PC-3 (cell line): ENCODE data around the gene SLC41A3. TPM values are rescaled to one million over a fixed set of nuclear protein-coding genes. Genes with fewer than 3 reads are reported as not detected.

Experiments
- ATAC-seq: fragments of 200-7000 bp; cut with Tn5 transposase; 2 replicates; pipeline ENCODE4 v1.9.1; 2020; ENCODE audit warnings: mild to moderate bottlenecking, moderate library complexity
- BruUV-seq: library from RNA; stranded (reverse); fragments of 400-500 nt; replicated peaks from 2 replicates; lab custom pipeline; 2021; lab: Mats Ljungman, UMichigan
- CTCF ChIA-PET: fragments of 300-600 bp; sonication (Branson Sonifier 250); formaldehyde crosslinking; loops from one replicate; lab custom pipeline; 2022; ENCODE audit warnings: antibody characterized with exemption; lab: Charles Lee
- POLR2A ChIA-PET: fragments of 300-600 bp; sonication (Branson Sonifier 250); formaldehyde crosslinking; loops from one replicate; lab custom pipeline; 2022; ENCODE audit warnings: antibody characterized with exemption; ENCODE audit not compliant: unreplicated experiment; lab: Charles Lee
- DNase-seq: peaks from one replicate; pipeline ENCODE4 v3.0.0-alpha.2; 2015
- H2AFZ ChIP-seq: fragments of 300-600 bp; sonication (generic); 2 replicates; pipeline ENCODE4 v1.6.0; 2016; ENCODE audit warnings: antibody characterized with exemption, low read length
- H3F3A ChIP-seq: fragments of 300-600 bp; sonication (generic); one replicate; pipeline ENCODE4 v1.6.0; 2017; ENCODE audit warnings: antibody characterized with exemption, low read length, control low read depth, mild to moderate bottlenecking; ENCODE audit not compliant: unreplicated experiment
- H3K27ac ChIP-seq: fragments of 300-600 bp; sonication (generic); 2 replicates; pipeline ENCODE4 v1.5.1; 2016; ENCODE audit warnings: mild to moderate bottlenecking, low read length
- H3K27me3 ChIP-seq: fragments of 300-600 bp; sonication (generic); 2 replicates; pipeline ENCODE4 v1.6.1; 2016; ENCODE audit warnings: low read length, mixed read lengths
- H3K36me3 ChIP-seq: fragments of 300-600 bp; sonication (generic); 2 replicates; pipeline ENCODE4 v1.6.1; 2016; ENCODE audit warnings: low read depth, mixed run types, low read length, mixed read lengths
- H3K4me1 ChIP-seq: fragments of 300-600 bp; sonication (generic); 2 replicates; pipeline ENCODE4 v1.5.1; 2016; ENCODE audit warnings: low read length; ENCODE audit not compliant: insufficient read depth
- H3K4me2 ChIP-seq: fragments of 300-600 bp; sonication (generic); 2 replicates; pipeline ENCODE4 v1.6.0; 2016; ENCODE audit warnings: low read length
- H3K4me3 ChIP-seq: fragments of 300-600 bp; sonication (generic); 2 replicates; pipeline ENCODE4 v1.5.1; 2016; ENCODE audit warnings: mild to moderate bottlenecking, low read length, mixed read lengths
- H3K79me2 ChIP-seq: fragments of 300-600 bp; sonication (generic); 2 replicates; pipeline ENCODE4 v1.6.1; 2017; ENCODE audit warnings: low read length, mixed read lengths
- H3K9ac ChIP-seq: fragments of 300-600 bp; sonication (generic); 2 replicates; pipeline ENCODE4 v1.6.0; 2016; ENCODE audit warnings: mild to moderate bottlenecking, low read length
- H3K9me2 ChIP-seq: fragments of 300-600 bp; sonication (generic); replicated peaks from 2 replicates; pipeline ENCODE4 v1.6.1; 2016; ENCODE audit warnings: mixed run types, low read length, mixed read lengths
- H3K9me3 ChIP-seq: fragments of 300-600 bp; sonication (generic); 2 replicates; pipeline ENCODE4 v1.6.1; 2016; ENCODE audit warnings: low read length, mixed read lengths
- H4K20me1 ChIP-seq: fragments of 300-600 bp; sonication (generic); 2 replicates; pipeline ENCODE4 v1.6.1; 2016; ENCODE audit warnings: low read length, mixed read lengths
- EZH2 ChIP-seq: fragments of 300-600 bp; sonication (generic); IDR thresholded peaks from one replicate; pipeline ENCODE4 v1.6.1; 2017; ENCODE audit warnings: antibody characterized with exemption, mild to moderate bottlenecking, low read length; ENCODE audit not compliant: unreplicated experiment
- EZH2phosphoT487 ChIP-seq: fragments of 300-600 bp; sonication (generic); IDR thresholded peaks from 2 replicates; pipeline ENCODE4 v1.6.1; 2018; ENCODE audit warnings: mild to moderate bottlenecking, antibody characterized with exemption, low read length, borderline replicate concordance
- intact Hi-C: fragments of 100-400 bp; cut with micrococcal nuclease; formaldehyde crosslinking; loops from 2 replicates; pipeline ENCODE4 v1.9.0; 2023
- total RNA-seq: library from RNA; depleted of rRNA; stranded (reverse); fragments of >200 nt; gene quantifications from 2 replicates; pipeline ENCODE4 v1.2.3, GENCODE V29; 2014
- TF ChIP-seq, protein P1 (sequence below): fragments of 300-600 bp; sonication (generic); conservative IDR thresholded peaks from 2 replicates; pipeline ENCODE4 v1.5.1; 2017; ENCODE audit warnings: antibody characterized with exemption, low read depth, mild to moderate bottlenecking, low read length

The SLC41A3 gene
- total RNA-seq, 1 experiment from 2014 or later = 29.8 TPM

DNA sequence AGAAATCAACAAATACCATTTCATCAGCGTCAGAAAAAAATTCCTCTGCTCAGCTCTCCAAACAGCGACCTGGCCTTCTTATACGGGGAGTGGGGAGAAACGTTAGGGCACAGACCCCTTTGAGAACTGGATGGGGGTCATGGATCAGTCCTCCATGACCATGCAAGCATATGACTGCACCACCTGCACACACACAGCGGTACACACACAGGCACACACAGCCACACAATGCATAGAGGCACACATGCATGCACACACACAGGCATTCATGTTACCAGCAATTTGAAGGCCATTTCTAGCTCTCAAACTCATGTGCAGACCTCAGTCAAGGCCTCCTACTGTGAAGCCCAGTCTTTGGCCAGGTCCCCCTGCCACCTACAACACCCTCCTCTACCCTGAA, 50.2 kb downstream of the SLC41A3 start:
- no peak overlapping the region for H3K4me2 ChIP-seq
- H3K27me3 ChIP-seq = no peaks in the 10 kb centered on the region
- no peaks in the 10 kb centered on the region for H3K9me3 ChIP-seq
- no peak for DNase-seq
- H3K27ac ChIP-seq = no peak overlapping the region
- TF ChIP-seq EZH2 = no peak
- TF ChIP-seq, protein P1, sequence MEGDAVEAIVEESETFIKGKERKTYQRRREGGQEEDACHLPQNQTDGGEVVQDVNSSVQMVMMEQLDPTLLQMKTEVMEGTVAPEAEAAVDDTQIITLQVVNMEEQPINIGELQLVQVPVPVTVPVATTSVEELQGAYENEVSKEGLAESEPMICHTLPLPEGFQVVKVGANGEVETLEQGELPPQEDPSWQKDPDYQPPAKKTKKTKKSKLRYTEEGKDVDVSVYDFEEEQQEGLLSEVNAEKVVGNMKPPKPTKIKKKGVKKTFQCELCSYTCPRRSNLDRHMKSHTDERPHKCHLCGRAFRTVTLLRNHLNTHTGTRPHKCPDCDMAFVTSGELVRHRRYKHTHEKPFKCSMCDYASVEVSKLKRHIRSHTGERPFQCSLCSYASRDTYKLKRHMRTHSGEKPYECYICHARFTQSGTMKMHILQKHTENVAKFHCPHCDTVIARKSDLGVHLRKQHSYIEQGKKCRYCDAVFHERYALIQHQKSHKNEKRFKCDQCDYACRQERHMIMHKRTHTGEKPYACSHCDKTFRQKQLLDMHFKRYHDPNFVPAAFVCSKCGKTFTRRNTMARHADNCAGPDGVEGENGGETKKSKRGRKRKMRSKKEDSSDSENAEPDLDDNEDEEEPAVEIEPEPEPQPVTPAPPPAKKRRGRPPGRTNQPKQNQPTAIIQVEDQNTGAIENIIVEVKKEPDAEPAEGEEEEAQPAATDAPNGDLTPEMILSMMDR = no peak
- TF ChIP-seq EZH2phosphoT487 = no peak
- BruUV-seq = no TSS peak
- no peaks in the 10 kb centered on the region for H3K9me2 ChIP-seq
- CTCF ChIA-PET = no interaction called here
- POLR2A ChIA-PET = no interaction called here
- no peaks in the 10 kb centered on the region for H3F3A ChIP-seq
- no peak overlapping the region for H3K4me3 ChIP-seq
- no peaks in the 10 kb centered on the region for H3K4me1 ChIP-seq
- no peak for ATAC-seq
- H3K9ac ChIP-seq = no peak overlapping the region
- H3K36me3 ChIP-seq = no peaks in the 10 kb centered on the region
- no peaks in the 10 kb centered on the region for H4K20me1 ChIP-seq
- H2AFZ ChIP-seq = no peak overlapping the region
- intact Hi-C loops = no loop called here
- H3K79me2 ChIP-seq = no peaks in the 10 kb centered on the region

DNA sequence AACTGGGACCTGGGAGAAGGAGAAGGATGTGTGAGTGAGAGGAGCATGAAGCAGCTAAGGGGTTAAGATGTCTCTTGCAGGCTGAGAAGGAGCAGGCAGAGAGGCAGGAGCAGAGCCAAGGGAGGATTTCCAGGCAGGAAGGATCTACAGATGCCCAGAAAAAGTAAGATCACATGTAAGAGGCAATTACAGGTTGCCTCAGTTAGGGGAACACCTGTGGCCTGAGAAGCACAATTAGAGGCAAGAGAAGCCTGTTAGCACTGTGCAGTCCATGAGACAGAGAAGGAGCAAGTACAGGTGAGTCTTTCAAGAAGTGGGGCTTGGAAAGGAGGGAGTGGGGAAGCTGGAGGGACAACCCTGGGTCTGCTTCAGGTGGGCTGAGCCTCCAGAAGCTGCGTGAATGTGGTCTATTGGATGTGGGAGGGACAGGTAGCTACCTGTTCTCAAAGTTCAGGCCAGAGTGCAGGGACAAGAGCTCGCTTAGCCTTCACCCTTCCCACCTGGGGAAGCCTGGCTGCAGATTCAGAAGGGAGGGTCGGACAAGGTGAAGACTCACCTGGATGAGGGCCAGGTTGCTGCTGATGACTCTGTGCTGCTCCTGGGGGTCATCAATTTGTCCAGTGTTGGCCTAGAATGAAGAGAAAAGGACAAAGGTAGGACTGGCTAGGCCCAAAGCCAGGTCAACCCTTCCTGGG, 50.7 kb downstream of the SLC41A3 start:
- intact Hi-C loops = no loop called here
- Histone ChIP-seq H3K79me2 (no peaks in the 10 kb centered on the region), H3K27ac (no peak overlapping the region), H2AFZ (no peak overlapping the region), H3K4me1 (no peaks in the 10 kb centered on the region), H3F3A (no peaks in the 10 kb centered on the region), H3K9me3 (no peaks in the 10 kb centered on the region), H3K27me3 (no peaks in the 10 kb centered on the region), H3K9me2 (no peaks in the 10 kb centered on the region), H3K4me3 (no peak overlapping the region), H3K9ac (no peak overlapping the region), H3K36me3 (no peaks in the 10 kb centered on the region; the same call in 1 of the 2 replicates), H4K20me1 (no peaks in the 10 kb centered on the region), H3K4me2 (no peak overlapping the region)
- ATAC-seq = no peak
- BruUV-seq = no TSS peak
- no peak for DNase-seq
- no peak for TF ChIP-seq EZH2phosphoT487
- TF ChIP-seq, protein P1 = no peak
- no peak for TF ChIP-seq EZH2
- POLR2A ChIA-PET = no interaction called here
- CTCF ChIA-PET = no interaction called here

DNA sequence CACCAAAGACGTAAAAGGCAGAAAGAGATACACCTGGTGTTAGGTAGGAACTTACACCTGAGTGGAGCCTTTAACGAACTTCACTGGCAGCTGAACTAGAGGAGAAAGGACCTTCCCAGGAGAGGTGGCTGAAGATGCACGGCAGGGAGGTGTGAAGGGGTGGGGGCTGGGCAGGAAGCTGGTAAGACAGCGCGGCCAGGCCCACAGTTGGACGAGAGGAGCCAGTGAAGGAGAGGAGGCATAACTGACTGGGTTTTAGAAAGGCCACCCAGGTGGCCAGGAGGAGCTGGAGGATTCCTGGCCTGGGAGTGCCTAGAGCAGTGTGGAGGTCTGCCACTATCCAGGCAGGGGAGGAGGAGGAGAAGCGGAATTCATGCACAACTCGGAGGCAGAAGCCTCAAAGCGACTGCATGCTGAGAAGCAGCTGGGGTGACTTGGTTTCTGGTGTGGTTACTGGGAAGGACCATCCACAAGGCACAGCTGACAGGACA, 51.9 kb downstream of the SLC41A3 start:
- H3K4me1 ChIP-seq = no peaks in the 10 kb centered on the region
- H3K9ac ChIP-seq = no peak overlapping the region
- no TSS peak for BruUV-seq
- H3K4me3 ChIP-seq = no peak overlapping the region
- H3K9me2 ChIP-seq = no peaks in the 10 kb centered on the region
- no peaks in the 10 kb centered on the region for H3K27me3 ChIP-seq
- H4K20me1 ChIP-seq = no peaks in the 10 kb centered on the region
- no peaks in the 10 kb centered on the region for H3K9me3 ChIP-seq
- intact Hi-C loops = no loop called here
- no peak for ATAC-seq
- no peak overlapping the region for H2AFZ ChIP-seq
- no peaks in the 10 kb centered on the region for H3K79me2 ChIP-seq
- POLR2A ChIA-PET = no interaction called here
- CTCF ChIA-PET = no interaction called here
- peaks cover 6% of the 10 kb centered on the region; the same call in 1 of the 2 replicates for H3K36me3 ChIP-seq
- DNase-seq = no peak
- H3F3A ChIP-seq = no peaks in the 10 kb centered on the region
- H3K4me2 ChIP-seq = no peak overlapping the region
- TF ChIP-seq EZH2phosphoT487 = no peak
- TF ChIP-seq EZH2 = no peak
- TF ChIP-seq, protein P1 = no peak
- no peak overlapping the region for H3K27ac ChIP-seq
